HG03139 (cell line): ENCODE results near the gene SLC26A1.
A peak's percentile ranks its signal among the peaks of the same experiment; 100 is the strongest.
"Not testable (repeated sequence)": the region's sequence is repeated elsewhere in the genome, so short reads cannot be mapped to it uniquely, and the experiment has no call there.

Source experiments
- ATAC-seq: cut with Tn5 transposase; IDR thresholded peaks from one replicate; pipeline ENCODE4 v1.9.1; 2021; ENCODE audit not compliant: unreplicated experiment

Gene SLC26A1

GRCh38 chr4:985123-985830 is 7.9 kb downstream of the SLC26A1 start:
- ATAC-seq: no peak

DNA sequence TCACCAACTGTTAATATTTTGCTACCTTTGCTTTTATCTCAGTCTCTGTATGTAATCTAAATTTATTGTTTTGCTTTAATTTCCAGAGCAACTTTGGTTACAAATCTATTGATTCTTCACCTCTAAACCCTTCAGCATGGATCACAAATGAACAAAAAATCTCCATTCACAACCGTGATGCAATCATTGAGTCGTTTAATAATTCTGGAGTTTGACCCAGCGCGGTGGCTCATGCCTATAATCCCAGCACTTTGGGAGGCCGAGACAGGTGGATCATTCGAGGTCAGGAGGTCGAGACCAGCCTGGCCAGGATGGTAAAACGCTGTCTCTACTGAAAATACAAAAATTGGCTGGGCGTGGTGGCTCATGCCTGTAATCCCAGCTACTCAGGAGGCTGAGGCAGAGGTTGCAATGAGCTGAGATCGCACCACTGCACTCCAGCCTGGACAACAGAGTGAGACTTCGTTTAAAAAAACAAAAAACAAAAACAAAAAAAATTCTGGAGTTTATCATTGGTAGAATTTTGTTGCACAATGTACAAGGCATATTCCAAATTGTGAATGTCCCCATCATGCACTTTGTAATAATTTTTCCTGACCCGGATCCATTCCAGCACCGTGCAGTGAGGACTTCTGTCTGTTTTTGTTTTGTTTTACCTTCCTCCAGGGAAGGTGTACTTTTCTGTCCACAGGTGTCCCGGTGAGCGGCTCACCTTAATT is 8.7 kb downstream of the SLC26A1 start:
- no peak for ATAC-seq

- ATAC-seq: no peak
Measured at GRCh38 chr4:982814-983213, 10.4 kb downstream of the SLC26A1 start.

- ATAC-seq: no peak
Measured at GRCh38 chr4:982291-982690, 10.9 kb downstream of the SLC26A1 start.

DNA sequence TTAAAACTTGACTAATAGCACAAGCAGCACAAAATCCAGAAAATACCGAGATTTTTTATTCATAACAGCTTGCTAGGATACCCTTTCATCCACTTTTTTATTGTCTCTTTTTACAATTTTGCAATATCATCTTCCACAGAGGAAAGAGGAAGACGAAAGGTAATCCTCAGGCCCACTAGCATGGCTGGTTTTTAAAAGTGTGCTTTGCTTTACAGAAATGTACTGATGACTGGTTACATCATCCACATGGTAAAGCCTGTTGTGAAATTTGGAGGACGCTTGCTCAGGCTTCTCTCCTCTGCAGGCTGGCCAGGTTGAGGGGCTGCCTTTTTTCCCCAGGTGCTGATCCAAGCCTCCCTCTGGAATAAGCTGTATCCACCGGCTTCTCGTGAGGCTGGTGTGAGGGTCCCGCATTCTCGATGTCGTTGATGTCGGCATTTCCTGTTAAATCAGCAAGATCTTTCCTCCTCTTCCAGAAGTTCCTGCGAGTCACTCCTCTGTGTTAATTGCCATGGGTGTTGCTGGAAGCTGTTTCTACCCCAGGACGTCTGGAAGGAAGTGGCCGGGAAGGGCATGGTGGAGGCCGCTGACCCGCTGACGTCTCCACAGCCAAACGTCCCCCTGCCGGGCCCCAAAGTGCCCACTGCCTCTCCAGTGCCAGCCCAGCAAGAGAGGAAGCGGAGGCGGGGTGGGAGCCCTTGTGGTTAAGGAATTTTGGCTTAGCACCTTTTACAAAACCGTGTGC is 14.1 kb downstream of the SLC26A1 start:
- ATAC-seq: no peak

DNA sequence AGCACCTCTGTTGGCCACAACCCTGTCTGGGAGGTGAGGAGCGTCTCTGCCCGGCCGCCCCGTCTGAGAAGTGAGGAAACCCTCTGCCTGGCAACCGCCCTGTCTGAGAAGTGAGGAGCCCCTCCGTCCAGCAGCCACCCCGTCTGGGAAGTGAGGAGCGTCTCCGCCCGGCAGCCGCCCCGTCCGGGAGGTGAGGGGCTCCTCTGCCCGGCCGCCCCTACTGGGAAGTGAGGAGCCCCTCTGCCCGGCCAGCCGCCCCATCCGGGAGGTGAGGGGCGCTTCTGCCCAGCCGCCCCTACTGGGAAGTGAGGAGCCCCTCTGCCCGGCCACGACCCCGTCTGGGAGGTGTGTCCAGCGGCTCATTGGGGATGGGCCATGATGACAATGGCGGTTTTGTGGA is 17.2 kb downstream of the SLC26A1 start:
- ATAC-seq: not testable (repeated sequence)

- ATAC-seq: no peak
Measured at GRCh38 chr4:974668-975067, 18.5 kb downstream of the SLC26A1 start.

- peak; percentile 55 for ATAC-seq
Measured at GRCh38 chr4:973431-974397, 19.5 kb downstream of the SLC26A1 start, which contains the start of gene DGKQ. TSS of gene DGKQ (minus strand) at chr4:973569. CDS start at chr4:973482, 87 bp downstream.

DNA sequence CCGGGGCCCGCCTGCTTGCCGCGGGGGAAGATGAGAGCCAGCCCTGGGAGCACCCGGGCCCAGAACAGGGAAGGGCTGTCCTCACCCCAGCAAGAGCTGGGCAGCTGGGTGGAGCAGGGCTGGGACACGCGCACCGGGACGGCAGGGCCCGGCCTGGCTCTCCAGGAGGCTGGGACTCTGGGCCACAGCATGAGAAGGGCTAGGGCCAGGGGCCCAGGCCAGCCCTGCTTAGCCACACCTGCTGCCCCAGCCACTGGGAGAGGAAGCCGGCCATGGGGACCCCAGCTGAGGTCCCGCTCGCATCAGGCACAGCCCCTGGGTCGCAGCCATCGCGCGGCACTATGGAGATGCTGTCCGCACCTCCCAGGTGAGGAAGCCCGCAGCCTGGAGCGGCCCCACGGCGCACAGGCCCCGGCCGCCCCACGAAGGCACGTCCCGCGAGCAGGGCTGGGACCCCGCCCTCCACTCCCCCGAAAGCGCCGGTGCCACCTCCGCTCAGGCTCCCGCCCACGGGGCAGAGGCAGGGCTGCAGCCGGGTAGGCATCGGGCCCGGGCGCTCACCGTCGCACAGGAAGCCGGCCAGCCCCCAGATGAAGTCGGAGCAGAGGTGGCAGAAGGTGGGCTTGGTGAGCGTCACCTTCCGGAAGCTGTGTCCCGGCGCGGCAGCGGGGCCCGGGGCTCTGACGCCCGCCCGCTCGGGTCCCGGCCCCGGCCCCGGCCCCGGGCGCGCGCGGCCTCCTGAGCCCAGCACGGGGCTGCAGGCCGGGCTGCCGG is 20.4 kb downstream of the SLC26A1 start:
- ATAC-seq: peak; percentile 34

DNA sequence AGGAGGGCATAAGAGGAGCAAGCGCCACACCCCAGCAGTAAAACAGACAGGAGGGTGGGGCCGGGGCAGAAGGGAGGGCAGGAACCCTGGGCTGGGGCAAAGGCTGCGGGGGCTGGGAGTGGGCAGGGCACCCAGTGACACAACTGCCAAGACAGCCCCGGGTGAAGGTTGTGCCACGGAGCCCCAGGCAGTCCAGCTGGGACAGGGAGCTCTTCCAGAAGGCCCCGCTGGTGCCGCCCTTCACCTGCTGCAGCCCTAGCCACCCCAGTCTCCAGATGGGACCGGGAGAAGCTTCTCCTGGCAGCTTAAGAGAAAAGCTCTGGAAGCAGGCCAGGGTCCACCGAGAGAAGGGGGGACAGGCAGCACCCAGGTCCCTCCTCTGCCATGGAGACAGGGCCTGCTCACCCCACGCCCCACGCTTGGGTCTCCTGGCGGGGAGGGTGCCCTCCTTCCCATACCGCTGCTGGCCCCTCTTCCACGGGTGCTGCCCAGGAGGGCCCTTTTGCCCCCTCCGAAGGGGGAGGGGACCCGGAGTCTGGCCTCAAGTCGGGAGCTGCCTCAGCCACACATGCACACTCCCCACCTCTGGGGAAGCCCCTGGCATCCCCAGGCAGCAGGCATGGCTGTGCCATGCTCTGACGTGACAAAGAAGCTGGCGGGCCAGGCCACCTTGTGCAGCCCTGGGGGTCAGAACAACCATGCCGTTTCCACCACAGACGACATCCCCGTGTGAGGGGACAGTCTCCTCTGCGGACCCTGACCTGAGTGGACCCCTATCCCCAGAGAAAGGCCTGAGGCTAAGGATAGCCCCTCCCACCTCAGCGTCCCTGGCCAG is 21.3 kb downstream of the SLC26A1 start:
- no peak for ATAC-seq

- ATAC-seq: no peak
Measured at GRCh38 chr4:970854-971520, 22.2 kb downstream of the SLC26A1 start.

DNA sequence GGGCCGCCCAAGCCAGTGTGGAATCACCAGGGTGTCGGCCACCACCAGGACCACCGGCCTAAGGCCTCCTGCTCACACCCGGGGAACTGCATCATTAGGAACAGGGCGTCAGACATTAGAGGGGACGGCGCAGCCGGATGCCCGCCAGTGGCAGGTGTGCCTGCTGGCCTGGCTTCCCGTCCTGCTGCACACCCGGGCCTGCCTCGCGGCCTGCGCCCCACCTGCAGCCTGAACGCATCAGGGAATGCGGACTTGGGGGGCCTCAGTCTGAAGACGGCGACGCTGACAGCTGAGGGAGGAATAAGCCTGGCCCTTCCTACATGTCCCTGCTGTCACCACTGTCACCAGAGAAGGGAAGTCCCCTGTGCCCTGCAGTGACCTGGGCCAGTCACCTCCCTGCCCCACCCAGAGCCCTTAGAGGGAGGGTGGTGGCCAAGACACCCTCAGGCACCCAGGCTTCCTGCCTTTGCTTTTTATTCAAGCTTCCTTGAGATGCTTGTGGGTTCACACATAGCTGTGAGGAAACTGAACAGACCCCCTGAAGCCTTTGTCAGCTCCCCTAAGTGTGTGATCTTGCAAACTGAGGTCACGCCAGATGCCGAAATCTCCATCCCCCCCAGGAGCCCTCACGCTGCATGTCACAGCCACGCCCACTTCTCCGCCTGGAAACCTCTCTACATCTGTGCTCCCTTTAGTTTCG is 23.0 kb downstream of the SLC26A1 start:
- ATAC-seq: no peak

- ATAC-seq: no peak
Measured at GRCh38 chr4:968621-969394, 24.4 kb downstream of the SLC26A1 start.

- ATAC-seq: no peak
Measured at GRCh38 chr4:968221-968620, 25.0 kb downstream of the SLC26A1 start.

GRCh38 chr4:967113-968104 is 25.8 kb downstream of the SLC26A1 start:
- no peak for ATAC-seq
